Colon (tissue), 2 donors: ENCODE data around the gene PLXNB3.

Source experiments
- FAIRE-seq: peaks from 2 replicates; lab custom pipeline; 2012; peaks lifted over from hg19 to GRCh38; lab: Jason Lieb, UNC
- donor health status: control.
- donor health status: control.

Gene PLXNB3

GRCh38 chrX:153761863-153762262 is 2.2 kb upstream of the PLXNB3 start:
- no peak for FAIRE-seq

GRCh38 chrX:153762626-153763173 is 1.3 kb upstream of the PLXNB3 start:
- no peak for FAIRE-seq

GRCh38 chrX:153763298-153763932 is 634 bp upstream of the PLXNB3 start:
- no peak for FAIRE-seq

- FAIRE-seq: no peak
These were observed 713 bp downstream of the PLXNB3 start for GRCh38 chrX:153764786-153765137.

- no peak for FAIRE-seq
These were observed 1.4 kb downstream of the PLXNB3 start for GRCh38 chrX:153765138-153766079.

- no peak for FAIRE-seq
These were observed 2.2 kb downstream of the PLXNB3 start for GRCh38 chrX:153766098-153766817.

GRCh38 chrX:153766871-153767673 is 3.0 kb downstream of the PLXNB3 start:
- no peak for FAIRE-seq

GRCh38 chrX:153767674-153768055 is 3.6 kb downstream of the PLXNB3 start:
- FAIRE-seq: no peak

GRCh38 chrX:153768311-153769157 is 4.5 kb downstream of the PLXNB3 start:
- FAIRE-seq: no peak

GRCh38 chrX:153769158-153769864 is 5.3 kb downstream of the PLXNB3 start:
- FAIRE-seq: no peak

- FAIRE-seq: no peak
These were observed 6.0 kb downstream of the PLXNB3 start for GRCh38 chrX:153769865-153770600.

- FAIRE-seq: no peak
These were observed 6.8 kb downstream of the PLXNB3 start for GRCh38 chrX:153770601-153771414.

- no peak for FAIRE-seq
These were observed 7.6 kb downstream of the PLXNB3 start for GRCh38 chrX:153771415-153772315.

GRCh38 chrX:153772316-153773217 is 8.5 kb downstream of the PLXNB3 start:
- no peak for FAIRE-seq

- FAIRE-seq: no peak
These were observed 9.2 kb downstream of the PLXNB3 start for GRCh38 chrX:153773218-153773611.
